OCI-LY3 (cell line): ENCODE measurements around the gene NKD2.

Experiments
- H2AFZ ChIP-seq: fragments of 200-600, 300-600 bp; shearing (Covaris generic); 2 replicates; pipeline ENCODE4 v1.6.0; 2014; ENCODE audit warnings: antibody characterized with exemption, low read depth, low read length
- H3K27ac ChIP-seq: fragments of 200-600, 300-600 bp; sonication (generic); 2 replicates; pipeline ENCODE4 v1.5.1; 2014; ENCODE audit warnings: mild to moderate bottlenecking, low read length, moderate library complexity, mixed read lengths
- H3K27me3 ChIP-seq: fragments of 200-600, 300-600 bp; sonication (generic); 2 replicates; pipeline ENCODE4 v1.6.1; 2014; ENCODE audit warnings: low read depth, low read length, mixed read lengths
- H3K36me3 ChIP-seq: fragments of 200-600, 300-600 bp; sonication (generic); replicated peaks from 2 replicates; pipeline ENCODE3; 2014; ENCODE audit warnings: low read depth, low read length, mixed read lengths
- H3K4me1 ChIP-seq: fragments of 300-600, 200-600 bp; sonication (generic); 2 replicates; pipeline ENCODE4 v1.6.1; 2014; ENCODE audit warnings: low read length, mixed read lengths
- H3K4me2 ChIP-seq: fragments of 200-600, 300-600 bp; sonication (generic); 2 replicates; pipeline ENCODE4 v1.6.1; 2014; ENCODE audit warnings: low read length, mixed read lengths
- H3K4me3 ChIP-seq: fragments of 300-600, 200-600 bp; sonication (generic); 2 replicates; pipeline ENCODE4 v1.5.1; 2014; ENCODE audit warnings: antibody characterized with exemption, mild to moderate bottlenecking, low read length, moderate library complexity
- H3K79me2 ChIP-seq: fragments of 300-600, 200-600 bp; shearing (Covaris generic); 2 replicates; pipeline ENCODE4 v1.6.1; 2014; ENCODE audit warnings: mild to moderate bottlenecking, low read length, mixed read lengths
- H3K9ac ChIP-seq: fragments of 300-600, 200-600 bp; shearing (Covaris generic); 2 replicates; pipeline ENCODE4 v1.6.0; 2014; ENCODE audit warnings: mild to moderate bottlenecking, low read length, moderate library complexity
- H3K9me3 ChIP-seq: fragments of 200-600, 300-600 bp; shearing (Covaris generic); 2 replicates; pipeline ENCODE4 v1.6.1; 2014; ENCODE audit warnings: low read length, mixed read lengths; ENCODE audit not compliant: insufficient read depth
- H4K20me1 ChIP-seq: fragments of 200-600, 300-600 bp; sonication (generic); 2 replicates; pipeline ENCODE4 v1.6.1; 2016; ENCODE audit warnings: low read length, mixed read lengths; ENCODE audit not compliant: insufficient read depth
- EZH2phosphoT487 ChIP-seq: fragments of 200-600 bp; shearing (Covaris generic); IDR thresholded peaks from 2 replicates; pipeline ENCODE4 v1.6.1; 2018; ENCODE audit warnings: antibody characterized with exemption, mixed run types, low read depth
- TF ChIP-seq, protein P1 (sequence below): fragments of 200-600, 300-600 bp; sonication (generic); IDR thresholded peaks from 2 replicates; pipeline ENCODE4 v1.5.1; 2014; ENCODE audit warnings: antibody characterized with exemption, low read length, low read depth

NKD2 gene

DNA sequence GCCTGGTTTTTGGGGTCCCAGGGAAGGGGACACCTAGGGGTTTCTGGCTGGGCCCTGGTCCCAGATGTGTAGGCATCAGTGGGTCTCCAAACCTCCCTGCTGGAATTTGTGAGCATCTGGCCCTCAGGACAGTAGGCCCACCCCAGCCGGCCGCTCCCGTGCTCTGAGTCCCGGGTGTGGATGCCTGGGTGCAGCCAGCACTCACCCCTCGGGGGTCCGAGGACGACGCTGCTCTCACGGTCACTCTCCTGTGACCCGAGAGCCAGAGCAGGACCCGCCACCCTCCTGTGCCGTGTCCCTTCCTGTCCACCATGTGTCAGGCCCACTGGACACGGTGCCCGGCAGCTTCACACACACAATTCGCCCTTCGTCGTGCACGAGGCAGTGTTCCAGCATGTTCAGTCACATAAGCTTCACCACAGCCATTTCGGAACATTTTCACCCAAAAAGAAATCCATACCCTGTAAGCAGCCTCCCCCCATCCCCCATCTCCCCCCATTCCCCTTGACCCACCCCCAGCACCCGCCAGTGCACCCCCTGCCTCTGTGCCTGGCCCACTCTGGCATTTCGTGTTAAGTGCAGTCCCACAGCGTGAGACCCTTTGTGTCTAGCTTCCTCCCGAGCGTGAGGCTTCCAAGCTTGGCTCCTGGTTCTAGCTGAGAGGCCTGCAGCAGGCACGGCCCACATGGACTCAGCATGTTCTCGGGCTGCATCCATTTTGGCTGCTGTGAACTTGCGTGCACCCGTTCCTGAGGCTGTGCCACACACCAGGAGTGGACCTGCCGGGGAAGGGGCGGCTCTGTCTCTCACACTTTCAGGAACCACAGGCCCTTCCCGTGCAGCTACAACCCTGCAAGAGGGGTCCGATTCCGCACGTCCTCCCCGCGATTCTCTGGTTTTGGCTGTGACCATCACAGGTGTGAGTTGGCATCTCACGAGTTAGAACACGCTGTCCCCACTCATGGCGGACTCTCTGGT is 40.5 kb downstream of the NKD2 start:
- H3K4me1 ChIP-seq, result no peaks in the 10 kb centered on the region
- no peaks in the 10 kb centered on the region for H3K36me3 ChIP-seq
- no peaks in the 10 kb centered on the region for H3K27me3 ChIP-seq
- H3K4me2 ChIP-seq, result no peak overlapping the region
- H3K4me3 ChIP-seq, result no peak overlapping the region
- H3K27ac ChIP-seq, result no peak overlapping the region
- no peak overlapping the region for H3K9ac ChIP-seq
- TF ChIP-seq EZH2phosphoT487, result no peak
- TF ChIP-seq, protein P1, sequence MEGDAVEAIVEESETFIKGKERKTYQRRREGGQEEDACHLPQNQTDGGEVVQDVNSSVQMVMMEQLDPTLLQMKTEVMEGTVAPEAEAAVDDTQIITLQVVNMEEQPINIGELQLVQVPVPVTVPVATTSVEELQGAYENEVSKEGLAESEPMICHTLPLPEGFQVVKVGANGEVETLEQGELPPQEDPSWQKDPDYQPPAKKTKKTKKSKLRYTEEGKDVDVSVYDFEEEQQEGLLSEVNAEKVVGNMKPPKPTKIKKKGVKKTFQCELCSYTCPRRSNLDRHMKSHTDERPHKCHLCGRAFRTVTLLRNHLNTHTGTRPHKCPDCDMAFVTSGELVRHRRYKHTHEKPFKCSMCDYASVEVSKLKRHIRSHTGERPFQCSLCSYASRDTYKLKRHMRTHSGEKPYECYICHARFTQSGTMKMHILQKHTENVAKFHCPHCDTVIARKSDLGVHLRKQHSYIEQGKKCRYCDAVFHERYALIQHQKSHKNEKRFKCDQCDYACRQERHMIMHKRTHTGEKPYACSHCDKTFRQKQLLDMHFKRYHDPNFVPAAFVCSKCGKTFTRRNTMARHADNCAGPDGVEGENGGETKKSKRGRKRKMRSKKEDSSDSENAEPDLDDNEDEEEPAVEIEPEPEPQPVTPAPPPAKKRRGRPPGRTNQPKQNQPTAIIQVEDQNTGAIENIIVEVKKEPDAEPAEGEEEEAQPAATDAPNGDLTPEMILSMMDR, result no peak
- no peaks in the 10 kb centered on the region for H4K20me1 ChIP-seq
- no peaks in the 10 kb centered on the region for H3K79me2 ChIP-seq
- no peaks in the 10 kb centered on the region for H3K9me3 ChIP-seq
- no peak overlapping the region for H2AFZ ChIP-seq

DNA sequence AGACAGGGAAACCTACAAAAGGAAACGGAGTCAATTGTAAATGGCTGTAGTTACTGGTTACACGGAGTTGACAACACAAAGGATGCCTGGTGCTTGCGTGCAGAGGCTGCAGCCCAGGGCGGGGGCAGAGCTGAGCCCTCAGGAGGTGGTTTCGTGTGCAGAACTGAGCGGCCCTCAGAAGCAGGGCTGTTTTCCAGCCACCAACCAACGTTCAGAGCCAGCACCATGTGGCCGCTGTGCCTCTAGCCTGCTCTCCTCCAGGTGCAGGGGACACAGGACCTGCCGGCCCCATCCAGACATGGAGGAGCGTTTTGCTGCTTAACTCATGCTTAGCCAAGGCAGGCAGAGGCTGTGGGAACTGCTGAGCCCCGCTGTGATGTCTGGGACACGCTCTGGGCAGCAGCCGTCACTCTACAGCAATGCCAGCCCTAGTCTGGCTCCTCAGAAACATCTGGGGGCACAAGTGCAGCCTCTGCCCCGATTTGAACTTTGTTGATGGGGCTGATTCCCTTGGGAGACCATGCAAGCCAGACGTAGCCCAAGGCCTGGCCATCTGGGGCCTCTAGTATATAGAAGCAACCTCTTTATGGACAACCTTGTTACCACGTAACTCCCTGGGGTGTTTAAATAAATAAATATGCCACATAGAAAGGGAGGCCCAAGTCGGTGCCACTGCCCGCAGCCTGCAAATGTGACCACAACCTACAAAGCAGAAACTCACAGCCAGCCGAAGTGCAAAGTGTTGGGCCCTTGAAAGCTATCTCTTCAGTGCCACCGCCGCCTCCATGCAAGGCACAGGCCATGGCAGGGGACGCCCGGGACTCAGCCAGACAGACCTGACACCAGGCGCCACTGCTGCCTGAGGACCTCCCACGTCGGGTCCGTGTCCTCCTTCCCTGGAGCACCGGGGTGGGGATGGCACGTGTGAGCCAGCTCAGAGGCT is 42.1 kb downstream of the NKD2 start:
- no peak overlapping the region for H3K27ac ChIP-seq
- H3K9me3 ChIP-seq, result no peaks in the 10 kb centered on the region
- H3K27me3 ChIP-seq, result no peaks in the 10 kb centered on the region
- H3K36me3 ChIP-seq, result no peaks in the 10 kb centered on the region
- H3K9ac ChIP-seq, result no peak overlapping the region
- no peak overlapping the region for H2AFZ ChIP-seq
- H3K4me1 ChIP-seq, result no peaks in the 10 kb centered on the region
- H3K4me3 ChIP-seq, result no peak overlapping the region
- no peak for TF ChIP-seq EZH2phosphoT487
- TF ChIP-seq, protein P1, result no peak
- H3K79me2 ChIP-seq, result no peaks in the 10 kb centered on the region
- no peaks in the 10 kb centered on the region for H4K20me1 ChIP-seq
- H3K4me2 ChIP-seq, result no peak overlapping the region

DNA sequence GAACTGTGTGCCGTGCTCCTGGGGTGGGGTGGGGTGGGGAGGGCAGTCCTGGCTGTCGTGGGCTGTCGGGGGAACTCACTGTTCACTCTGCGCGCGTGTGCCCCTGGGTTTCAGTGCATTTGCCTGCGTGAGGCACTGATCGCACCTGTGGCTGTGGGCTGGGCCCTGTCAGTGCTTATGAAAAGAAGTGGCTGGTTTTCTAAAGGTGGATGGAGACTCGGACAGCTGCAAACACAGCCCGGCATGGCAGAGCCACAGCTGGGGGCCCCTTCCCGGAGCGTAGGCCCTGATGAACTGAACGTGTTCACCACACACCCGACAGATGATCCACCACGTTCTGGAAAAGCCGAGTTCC is 42.7 kb downstream of the NKD2 start:
- Histone ChIP-seq H4K20me1 (no peaks in the 10 kb centered on the region), H3K27ac (no peak overlapping the region), H3K4me1 (no peaks in the 10 kb centered on the region), H2AFZ (no peak overlapping the region), H3K79me2 (no peaks in the 10 kb centered on the region), H3K9ac (no peak overlapping the region), H3K27me3 (no peaks in the 10 kb centered on the region), H3K9me3 (no peaks in the 10 kb centered on the region), H3K4me2 (no peak overlapping the region), H3K36me3 (no peaks in the 10 kb centered on the region), H3K4me3 (no peak overlapping the region)
- TF ChIP-seq, protein P1, result no peak
- TF ChIP-seq EZH2phosphoT487, result no peak

DNA sequence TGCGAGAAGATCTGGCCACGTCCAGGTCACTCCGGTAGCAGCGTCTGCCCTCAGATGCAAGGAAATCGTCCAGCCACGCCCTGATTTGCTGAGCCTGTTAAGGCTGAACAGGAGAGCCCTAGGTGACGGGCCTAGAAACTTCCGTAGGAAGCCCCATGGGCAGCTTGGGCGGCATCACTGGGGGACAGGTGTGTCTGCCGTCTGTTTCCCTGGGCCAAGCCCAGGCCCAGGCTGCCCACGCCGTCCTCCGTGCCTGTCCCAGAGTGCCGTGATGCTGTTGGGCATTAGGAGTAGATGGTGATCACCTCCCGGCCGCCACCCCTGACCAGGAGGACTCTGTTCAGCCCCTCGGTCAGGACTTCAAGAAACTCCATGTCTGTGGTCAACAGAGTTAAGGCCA is 43.5 kb downstream of the NKD2 start:
- Histone ChIP-seq H3K9me3 (no peaks in the 10 kb centered on the region), H3K4me1 (no peaks in the 10 kb centered on the region), H3K27ac (no peak overlapping the region), H3K9ac (no peak overlapping the region), H4K20me1 (no peaks in the 10 kb centered on the region), H3K27me3 (no peaks in the 10 kb centered on the region), H3K4me3 (no peak overlapping the region), H3K79me2 (no peaks in the 10 kb centered on the region), H3K36me3 (no peaks in the 10 kb centered on the region), H2AFZ (no peak overlapping the region), H3K4me2 (no peak overlapping the region)
- TF ChIP-seq, protein P1, result no peak
- TF ChIP-seq EZH2phosphoT487, result no peak
